ENCODE results near the gene RPS6KB1. TPM values are rescaled to one million over a fixed set of nuclear protein-coding genes. Genes with fewer than 3 reads are reported as not detected.

RPS6KB1 gene
- total and polyA plus RNA-seq, 8 donors: 9.4 to 129 (median 38.1) TPM

GRCh38 chr17:59859444-59860025 lies 33.4 kb upstream of the RPS6KB1 start:
- H3K4me3 ChIP-seq: no peak overlapping the region
- no peak for TF ChIP-seq POLR2A (IDR thresholded peaks at IDR 0.05)
- peak in 1 of 3 donors; percentile 40 for TF ChIP-seq POLR2AphosphoS5 (IDR thresholded peaks at IDR 0.05)
- no peak for TF ChIP-seq EP300 (IDR thresholded peaks at IDR 0.05)
- TF ChIP-seq CTCF (IDR thresholded peaks at IDR 0.05): peak in 4 of 7 experiments; percentile 33 to 69 (median 60)
- H3K36me3 ChIP-seq: peaks cover 5 to 37% (median 33%) of the 10 kb centered on the region in 4 donors
- no peaks in the 10 kb centered on the region for H3K27me3 ChIP-seq
- DNase-seq: peak in 1 of 2 donors; percentile 78
- 69 to 82% (median 76%) methylated on average over 2 of the region's 2 CpGs for WGBS, 5 donors
- peak overlapping the region in 4 of 5 donors; percentile 95 to 100 (median 97) for H3K27ac ChIP-seq
- H3K4me1 ChIP-seq: peaks cover 11 to 64% (median 34%) of the 10 kb centered on the region in 4 donors
- intact Hi-C loops (cut with DNase I; ENCODE audit: low total_unique reads): loop anchor here (10.0 kb wide), 1 partner anchor 105 kb away; no protein-coding TSS in a partner anchor
- no peaks in the 10 kb centered on the region for H3K9me3 ChIP-seq

GRCh38 chr17:59863616-59864015 lies 29.3 kb upstream of the RPS6KB1 start:
- TF ChIP-seq EP300 (IDR thresholded peaks at IDR 0.05): no peak
- TF ChIP-seq POLR2AphosphoS5 (IDR thresholded peaks at IDR 0.05): no peak
- TF ChIP-seq POLR2A (IDR thresholded peaks at IDR 0.05): no peak
- no peak for TF ChIP-seq CTCF (IDR thresholded peaks at IDR 0.05)
- intact Hi-C loops (cut with DNase I; ENCODE audit: low total_unique reads): loop anchor here (10.0 kb wide), 1 partner anchor 109 kb away; no protein-coding TSS in a partner anchor

GRCh38 chr17:59869941-59870218 lies 23.0 kb upstream of the RPS6KB1 start:
- Histone ChIP-seq H3K27me3 (no peaks in the 10 kb centered on the region), H3K4me1 (peaks cover 8 to 55% (median 28%) of the 10 kb centered on the region in 4 donors), H3K9me3 (no peaks in the 10 kb centered on the region), H3K36me3 (peaks cover 0 to 53% (median 27%) of the 10 kb centered on the region in 4 donors), H3K4me3 (no peak overlapping the region), H3K27ac (peak overlapping the region; percentile 35 to 79 (median 78))
- DNase-seq: no peak
- no peak for TF ChIP-seq POLR2AphosphoS5 (IDR thresholded peaks at IDR 0.05)
- TF ChIP-seq EP300 (IDR thresholded peaks at IDR 0.05): no peak
- TF ChIP-seq CTCF (IDR thresholded peaks at IDR 0.05): no peak
- no peak for TF ChIP-seq POLR2A (IDR thresholded peaks at IDR 0.05)
- intact Hi-C loops (cut with DNase I; ENCODE audit: low total_unique reads): loop anchor here (10.0 kb wide), 1 partner anchor 115 kb away; no protein-coding TSS in a partner anchor
- 17 to 29% (median 24%) methylated on average over 1 of the region's 1 CpG for WGBS, 5 donors

More at GRCh38 chr17:59863616-59864015, 29.3 kb upstream of the RPS6KB1 start:
- Histone ChIP-seq H3K4me1 (peaks cover 4 to 39% (median 21%) of the 10 kb centered on the region in 4 donors), H3K9me3 (no peaks in the 10 kb centered on the region), H3K36me3 (peaks cover 5 to 62% (median 40%) of the 10 kb centered on the region in 4 donors), H3K27ac (peak overlapping the region; percentile 37 to 56 (median 51)), H3K27me3 (no peaks in the 10 kb centered on the region), H3K4me3 (no peak overlapping the region)
- WGBS, 5 donors: 25 to 56% (median 42%) methylated on average over 3 of the region's 3 CpGs
- DNase-seq: peak; percentile 41 to 64

GRCh38 chr17:59870482-59870881 lies 22.4 kb upstream of the RPS6KB1 start:
- intact Hi-C loops (cut with DNase I; ENCODE audit: low total_unique reads): no loop called here
- TF ChIP-seq POLR2A (IDR thresholded peaks at IDR 0.05) (no peak), POLR2AphosphoS5 (IDR thresholded peaks at IDR 0.05) (no peak), EP300 (IDR thresholded peaks at IDR 0.05) (no peak), CTCF (IDR thresholded peaks at IDR 0.05) (no peak)

More at GRCh38 chr17:59870482-59870881, 22.4 kb upstream of the RPS6KB1 start:
- Histone ChIP-seq H3K36me3 (peaks cover 4 to 53% (median 29%) of the 10 kb centered on the region in 4 donors), H3K4me3 (no peak overlapping the region), H3K27me3 (no peaks in the 10 kb centered on the region), H3K4me1 (peaks cover 8 to 59% (median 28%) of the 10 kb centered on the region in 4 donors), H3K27ac (peak overlapping the region; percentile 47 to 79 (median 78)), H3K9me3 (no peaks in the 10 kb centered on the region)
- WGBS, 5 donors: 38 to 71% (median 57%) methylated on average over 8 of the region's 8 CpGs
- DNase-seq: no peak

Data from stomach (tissue), 9 donors.